Stimulated activated CD8-positive, alpha-beta memory T cell treated with anti-CD3 and anti-CD28 coated beads, Interleukin-7, amount 100 ng/mL, for 24 hours (primary cell): ENCODE results near the gene PITPNM1.

Source experiments
- DNase-seq: peaks from one replicate; pipeline ENCODE4 v3.0.0-alpha.2; 2020; ENCODE audit warnings: low read depth

PITPNM1 gene

GRCh38 chr11:67503119-67504004, 1.8 kb downstream of the PITPNM1 start:
- no peak for DNase-seq

GRCh38 chr11:67502328-67502979, 2.7 kb downstream of the PITPNM1 start:
- DNase-seq: no peak

GRCh38 chr11:67501854-67502253, 3.3 kb downstream of the PITPNM1 start:
- DNase-seq: no peak

GRCh38 chr11:67500831-67501715, 4.1 kb downstream of the PITPNM1 start:
- DNase-seq: no peak

- DNase-seq: no peak
Observed at GRCh38 chr11:67500484-67500821, 4.7 kb downstream of the PITPNM1 start.

GRCh38 chr11:67499808-67500483, 5.2 kb downstream of the PITPNM1 start:
- DNase-seq: no peak

- DNase-seq: no peak
Observed at GRCh38 chr11:67498544-67498972, 6.6 kb downstream of the PITPNM1 start.

GRCh38 chr11:67497656-67498291, 7.4 kb downstream of the PITPNM1 start:
- DNase-seq: no peak

GRCh38 chr11:67496113-67496512, 9.1 kb downstream of the PITPNM1 start:
- no peak for DNase-seq

GRCh38 chr11:67495234-67496005, 9.7 kb downstream of the PITPNM1 start:
- no peak for DNase-seq

GRCh38 chr11:67494371-67495233, 10.6 kb downstream of the PITPNM1 start:
- DNase-seq: no peak

- DNase-seq: no peak
Observed at GRCh38 chr11:67493548-67494370, 11.4 kb downstream of the PITPNM1 start.

GRCh38 chr11:67492801-67493547, 12.2 kb downstream of the PITPNM1 start:
- no peak for DNase-seq

- no peak for DNase-seq
Observed at GRCh38 chr11:67492069-67492727, 13.0 kb downstream of the PITPNM1 start.

- no peak for DNase-seq
Observed at GRCh38 chr11:67491276-67492068, 13.7 kb downstream of the PITPNM1 start.

GRCh38 chr11:67490727-67491065, 14.5 kb downstream of the PITPNM1 start:
- no peak for DNase-seq
